Neural crest cell (in vitro differentiated cells): ENCODE data around the gene IL17RE. TPM values are rescaled to one million over a fixed set of nuclear protein-coding genes. Genes with fewer than 3 reads are reported as not detected.

ENCODE experiments used
- DNase-seq: peaks from one replicate; pipeline ENCODE4 v3.0.0; 2021; ENCODE audit warnings: low read depth, mixed read lengths, low spot score
- H3K27ac Mint-ChIP-seq: one replicate; pipeline ENCODE4 v1.8.0; 2021; ENCODE audit warnings: mild to moderate bottlenecking, mixed read lengths; ENCODE audit not compliant: unreplicated experiment
- H3K27me3 Mint-ChIP-seq: 2 replicates; pipeline ENCODE4 v1.8.0; 2021; ENCODE audit warnings: low read depth, mild to moderate bottlenecking, mixed read lengths
- H3K36me3 Mint-ChIP-seq: 2 replicates; pipeline ENCODE4 v1.8.0; 2021; ENCODE audit warnings: low read depth, mild to moderate bottlenecking, mixed read lengths
- H3K4me1 Mint-ChIP-seq: 2 replicates; pipeline ENCODE4 v1.8.0; 2021; ENCODE audit warnings: mixed read lengths
- H3K4me3 Mint-ChIP-seq: one replicate; pipeline ENCODE4 v1.8.0; 2021; ENCODE audit warnings: mild to moderate bottlenecking, mixed read lengths
- H3K9me3 Mint-ChIP-seq: 2 replicates; pipeline ENCODE4 v1.8.0; 2021; ENCODE audit warnings: mixed read lengths
- total RNA-seq: library from RNA; stranded (reverse); gene quantifications from 2 replicates; pipeline ENCODE4 v1.2.1, GENCODE V29; 2021
- TF ChIP-seq, protein P1 (sequence below): fragments of 200-600 bp; sonication (generic); conservative IDR thresholded peaks from 2 replicates; pipeline ENCODE4 v1.5.0; 2021; ENCODE audit warnings: antibody characterized with exemption, mild to moderate bottlenecking

IL17RE gene
- total RNA-seq, 1 donor from 2014 or later: 1.7 TPM

DNA sequence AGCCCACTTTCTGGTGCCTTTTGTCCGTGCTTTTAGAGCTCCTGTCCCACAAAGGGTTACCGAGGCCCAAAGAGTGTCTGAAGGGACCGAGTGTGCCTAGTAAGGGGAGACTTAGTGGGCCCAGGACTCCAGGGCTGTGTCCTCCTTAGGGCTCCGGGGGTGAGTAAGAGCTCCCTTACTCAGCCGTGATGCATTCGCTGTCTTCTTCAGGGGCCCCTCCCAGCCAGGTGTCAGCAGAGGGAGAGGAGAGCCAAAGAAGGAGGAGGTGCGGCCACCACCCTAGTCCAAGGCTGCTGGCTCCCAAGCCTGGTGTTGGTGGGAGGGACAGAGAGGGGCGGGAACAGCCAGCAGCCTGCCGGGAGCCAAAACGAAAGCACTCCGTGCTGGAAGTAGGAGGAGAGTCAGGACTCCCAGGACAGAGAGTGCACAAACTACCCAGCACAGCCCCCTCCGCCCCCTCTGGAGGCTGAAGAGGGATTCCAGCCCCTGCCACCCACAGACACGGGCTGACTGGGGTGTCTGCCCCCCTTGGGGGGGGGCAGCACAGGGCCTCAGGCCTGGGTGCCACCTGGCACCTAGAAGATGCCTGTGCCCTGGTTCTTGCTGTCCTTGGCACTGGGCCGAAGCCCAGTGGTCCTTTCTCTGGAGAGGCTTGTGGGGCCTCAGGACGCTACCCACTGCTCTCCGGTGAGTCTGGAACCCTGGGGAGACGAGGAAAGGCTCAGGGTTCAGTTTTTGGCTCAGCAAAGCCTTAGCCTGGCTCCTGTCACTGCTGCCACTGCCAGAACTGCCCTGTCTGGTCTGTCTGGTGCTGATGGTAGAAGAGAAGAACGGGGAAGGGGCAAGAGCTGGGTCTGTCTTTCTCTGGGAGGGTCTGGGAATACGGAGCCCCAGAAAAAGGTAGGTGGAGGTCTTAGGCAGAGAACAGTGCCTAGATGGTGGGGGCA lies 14.4 kb downstream of the IL17RE start, which contains the start of gene IL17RC:
TSS of gene IL17RC (plus strand) at position 365 of the 947 bp plus-strand sequence. CDS start at position 583, 218 bp downstream.
- Mint-ChIP-seq H3K4me1 (peaks cover 13% of the 10 kb centered on the region), H3K27me3 (no peaks in the 10 kb centered on the region), H3K9me3 (no peaks in the 10 kb centered on the region), H3K27ac (peak within 1 kb of the TSS; percentile 75), H3K36me3 (no peaks in the 10 kb centered on the region), H3K4me3 (peak within 1 kb of the TSS; percentile 84)
- TF ChIP-seq, protein P1, sequence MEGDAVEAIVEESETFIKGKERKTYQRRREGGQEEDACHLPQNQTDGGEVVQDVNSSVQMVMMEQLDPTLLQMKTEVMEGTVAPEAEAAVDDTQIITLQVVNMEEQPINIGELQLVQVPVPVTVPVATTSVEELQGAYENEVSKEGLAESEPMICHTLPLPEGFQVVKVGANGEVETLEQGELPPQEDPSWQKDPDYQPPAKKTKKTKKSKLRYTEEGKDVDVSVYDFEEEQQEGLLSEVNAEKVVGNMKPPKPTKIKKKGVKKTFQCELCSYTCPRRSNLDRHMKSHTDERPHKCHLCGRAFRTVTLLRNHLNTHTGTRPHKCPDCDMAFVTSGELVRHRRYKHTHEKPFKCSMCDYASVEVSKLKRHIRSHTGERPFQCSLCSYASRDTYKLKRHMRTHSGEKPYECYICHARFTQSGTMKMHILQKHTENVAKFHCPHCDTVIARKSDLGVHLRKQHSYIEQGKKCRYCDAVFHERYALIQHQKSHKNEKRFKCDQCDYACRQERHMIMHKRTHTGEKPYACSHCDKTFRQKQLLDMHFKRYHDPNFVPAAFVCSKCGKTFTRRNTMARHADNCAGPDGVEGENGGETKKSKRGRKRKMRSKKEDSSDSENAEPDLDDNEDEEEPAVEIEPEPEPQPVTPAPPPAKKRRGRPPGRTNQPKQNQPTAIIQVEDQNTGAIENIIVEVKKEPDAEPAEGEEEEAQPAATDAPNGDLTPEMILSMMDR: no peak
- peak; percentile 27 for DNase-seq

DNA sequence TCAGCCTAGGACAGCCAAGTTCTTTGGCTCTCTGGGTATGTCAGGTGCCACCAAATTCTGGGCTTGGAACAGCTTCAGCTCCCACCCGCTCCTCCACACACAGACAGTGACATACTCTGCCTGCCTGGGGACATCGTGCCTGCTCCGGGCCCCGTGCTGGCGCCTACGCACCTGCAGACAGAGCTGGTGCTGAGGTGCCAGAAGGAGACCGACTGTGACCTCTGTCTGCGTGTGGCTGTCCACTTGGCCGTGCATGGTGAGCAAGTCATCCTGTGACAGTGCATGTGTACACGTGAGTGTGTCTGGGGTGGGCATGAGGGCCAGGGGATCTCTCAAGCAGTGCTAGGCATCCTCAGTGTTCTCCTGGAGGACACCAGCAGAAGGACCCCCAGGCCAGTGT lies 15.2 kb downstream of the IL17RE start:
- Mint-ChIP-seq H3K9me3 (no peaks in the 10 kb centered on the region), H3K4me3 (no peak overlapping the region), H3K27ac (no peak overlapping the region), H3K36me3 (no peaks in the 10 kb centered on the region), H3K27me3 (no peaks in the 10 kb centered on the region), H3K4me1 (peaks cover 13% of the 10 kb centered on the region)
- TF ChIP-seq, protein P1: no peak
- DNase-seq: no peak

DNA sequence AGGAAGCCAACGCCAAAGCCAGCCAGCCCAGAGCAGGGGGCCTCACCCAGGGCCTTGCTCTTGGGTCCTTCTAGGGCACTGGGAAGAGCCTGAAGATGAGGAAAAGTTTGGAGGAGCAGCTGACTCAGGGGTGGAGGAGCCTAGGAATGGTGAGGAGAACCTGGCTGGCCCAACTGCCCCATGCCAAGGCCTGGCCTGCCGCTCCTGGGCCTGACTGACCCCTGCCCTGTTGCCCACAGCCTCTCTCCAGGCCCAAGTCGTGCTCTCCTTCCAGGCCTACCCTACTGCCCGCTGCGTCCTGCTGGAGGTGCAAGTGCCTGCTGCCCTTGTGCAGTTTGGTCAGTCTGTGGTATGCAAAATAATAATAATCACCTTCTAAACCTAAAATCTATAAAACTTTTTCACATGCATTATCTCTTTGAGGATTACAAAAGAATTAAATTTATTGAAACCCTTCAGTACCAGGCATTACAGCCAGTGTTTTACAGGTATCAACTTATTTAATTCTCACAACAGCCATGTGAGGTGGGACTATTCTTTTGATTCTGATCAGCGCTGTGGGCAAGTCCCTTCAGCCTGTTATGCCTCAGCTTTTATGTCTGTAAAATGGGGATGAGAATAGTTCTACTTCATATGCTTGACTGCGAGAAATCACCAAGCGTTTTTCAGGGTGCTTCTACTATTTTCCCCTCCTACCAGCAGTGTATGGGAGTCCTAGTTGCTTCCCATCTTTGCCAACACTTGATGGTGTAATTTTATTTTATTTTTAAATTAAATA lies 15.8 kb downstream of the IL17RE start:
- Mint-ChIP-seq H3K9me3 (no peaks in the 10 kb centered on the region), H3K27ac (no peak overlapping the region), H3K27me3 (no peaks in the 10 kb centered on the region)

DNA sequence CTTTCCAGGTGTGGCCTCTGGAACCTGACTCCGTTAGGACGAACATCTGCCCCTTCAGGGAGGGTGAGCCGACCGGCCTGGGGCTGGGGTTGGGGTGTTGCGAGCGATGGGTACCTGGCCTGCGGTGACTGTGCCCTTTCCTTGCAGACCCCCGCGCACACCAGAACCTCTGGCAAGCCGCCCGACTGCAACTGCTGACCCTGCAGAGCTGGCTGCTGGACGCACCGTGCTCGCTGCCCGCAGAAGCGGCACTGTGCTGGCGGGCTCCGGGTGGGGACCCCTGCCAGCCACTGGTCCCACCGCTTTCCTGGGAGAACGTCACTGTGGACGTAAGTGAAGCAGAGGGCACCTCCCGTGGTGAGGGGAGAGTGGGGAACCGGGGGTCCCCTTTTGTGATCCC lies 25.5 kb downstream of the IL17RE start:
- TF ChIP-seq, protein P1: no peak
- peaks cover 9% of the 10 kb centered on the region for H3K4me1 Mint-ChIP-seq
- H3K4me3 Mint-ChIP-seq: no peak overlapping the region
- H3K27me3 Mint-ChIP-seq: no peaks in the 10 kb centered on the region
- no peaks in the 10 kb centered on the region for H3K9me3 Mint-ChIP-seq
- no peaks in the 10 kb centered on the region for H3K36me3 Mint-ChIP-seq
- H3K27ac Mint-ChIP-seq: no peak overlapping the region
- DNase-seq: no peak

More for the DNA sequence above, 15.8 kb downstream of the IL17RE start:
- TF ChIP-seq, protein P1: no peak
- peaks cover 13% of the 10 kb centered on the region for H3K4me1 Mint-ChIP-seq
- no peak for DNase-seq
- H3K36me3 Mint-ChIP-seq: no peaks in the 10 kb centered on the region
- H3K4me3 Mint-ChIP-seq: no peak overlapping the region

DNA sequence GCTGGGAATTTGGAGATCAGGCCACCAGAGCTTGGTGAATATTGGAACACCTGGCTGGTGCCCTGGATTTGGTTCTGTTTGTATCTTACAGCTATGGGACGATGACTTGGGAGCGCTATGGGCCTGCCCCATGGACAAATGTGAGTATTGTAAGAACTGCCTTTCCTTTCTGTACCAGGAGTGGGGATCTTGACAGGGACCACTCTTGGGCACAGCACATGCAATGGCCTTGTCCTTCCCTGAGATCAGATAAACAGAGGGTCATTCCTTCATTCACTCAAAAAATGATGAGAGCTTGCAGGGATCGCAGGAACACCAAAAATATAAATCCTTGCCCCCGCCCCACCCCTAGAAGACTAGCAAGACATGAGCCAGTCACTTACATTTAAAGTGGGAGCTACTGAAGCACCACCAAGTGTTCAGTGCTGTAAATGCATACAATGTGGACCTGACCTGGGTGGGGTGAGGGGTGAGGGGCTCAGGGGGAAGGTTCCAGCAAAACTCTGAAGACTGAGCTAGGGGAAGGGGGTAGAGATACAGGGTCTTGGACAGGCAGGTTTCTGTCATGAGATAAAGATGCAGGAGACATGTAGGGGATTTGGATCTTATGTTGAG lies 28.3 kb downstream of the IL17RE start:
- no peak for DNase-seq
- no peak overlapping the region for H3K27ac Mint-ChIP-seq

More for the DNA sequence above, 28.3 kb downstream of the IL17RE start:
- Mint-ChIP-seq H3K4me3 (peak overlapping the region; percentile 78), H3K27me3 (no peaks in the 10 kb centered on the region), H3K4me1 (peaks cover 34% of the 10 kb centered on the region), H3K9me3 (no peaks in the 10 kb centered on the region), H3K36me3 (no peaks in the 10 kb centered on the region)
- TF ChIP-seq, protein P1: peak; percentile 30
